Activated CD4-positive, CD25-positive, alpha-beta regulatory T cell (primary cell): Measurements from ENCODE around the gene HSD3B2.

Source experiments
- DNase-seq, 4 experiments: peaks; one replicate each; lab custom pipeline; 2025; lab: John Stamatoyannopoulos, UW

Gene HSD3B2

DNA sequence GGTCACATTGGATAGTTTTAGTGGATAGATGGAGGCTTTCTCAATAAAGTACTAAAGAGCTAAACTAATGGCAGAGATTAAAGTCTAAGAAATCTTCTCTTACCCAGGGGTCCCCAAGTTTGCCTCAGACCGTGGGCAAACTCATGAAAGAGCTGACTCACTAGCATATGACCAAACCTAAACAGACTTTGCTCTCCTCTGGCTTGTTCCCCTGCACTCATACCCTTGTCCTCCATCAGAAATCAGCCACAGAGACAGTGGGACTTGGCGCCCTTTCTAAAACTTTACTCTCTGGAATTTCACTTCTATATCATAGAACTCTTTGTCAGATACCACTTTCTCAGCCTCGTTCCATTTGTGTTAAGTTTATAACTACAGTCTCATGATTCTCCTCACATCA lies 17.0 kb upstream of the HSD3B2 start:
- no peak for DNase-seq

GRCh38 chr1:119404736-119405135 lies 10.2 kb upstream of the HSD3B2 start:
- DNase-seq: no peak

- no peak for DNase-seq
These were observed 5.2 kb upstream of the HSD3B2 start for GRCh38 chr1:119409731-119410130.

GRCh38 chr1:119410961-119411360 lies 4.0 kb upstream of the HSD3B2 start:
- no peak for DNase-seq

- no peak for DNase-seq
These were observed 1.2 kb downstream of the HSD3B2 start for GRCh38 chr1:119416006-119416640.

DNA sequence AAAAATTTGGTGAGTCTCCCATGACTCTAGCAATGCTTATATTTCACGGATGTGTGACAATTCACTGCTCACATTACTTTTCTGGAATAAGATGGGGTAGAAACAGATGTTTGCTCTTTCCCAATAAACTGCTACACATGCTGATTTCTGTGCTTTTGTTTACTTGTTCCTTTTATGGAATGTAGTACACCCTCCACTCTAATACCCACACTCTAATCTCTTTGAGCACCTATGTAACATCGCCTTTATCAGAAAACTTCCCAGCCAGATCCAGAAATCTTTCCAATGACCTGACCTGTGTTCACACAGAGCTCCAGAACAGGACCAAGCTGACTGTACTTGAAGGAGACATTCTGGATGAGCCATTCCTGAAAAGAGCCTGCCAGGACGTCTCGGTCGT lies 4.2 kb downstream of the HSD3B2 start:
- no peak for DNase-seq

GRCh38 chr1:119420638-119421037 lies 5.7 kb downstream of the HSD3B2 start:
- no peak for DNase-seq

DNA sequence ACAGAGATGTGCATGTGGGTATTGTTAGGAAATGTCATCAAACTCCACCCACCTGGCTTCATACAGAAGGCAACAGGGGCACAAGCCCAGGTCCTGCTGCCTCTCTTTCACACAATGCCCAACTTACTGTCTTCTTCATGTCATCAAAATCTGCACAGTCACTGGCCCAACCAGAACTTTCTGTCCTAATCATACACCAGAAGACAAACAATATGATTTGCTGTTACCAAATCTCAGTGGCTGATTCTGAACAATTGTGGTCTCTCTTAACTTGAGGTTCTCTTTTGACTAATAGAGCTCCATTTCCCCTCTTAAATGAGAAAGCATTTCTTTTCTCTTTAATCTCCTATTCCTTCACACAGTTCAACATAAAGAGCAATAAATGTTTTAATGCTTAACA lies 7.7 kb downstream of the HSD3B2 start:
- DNase-seq: no peak

DNA sequence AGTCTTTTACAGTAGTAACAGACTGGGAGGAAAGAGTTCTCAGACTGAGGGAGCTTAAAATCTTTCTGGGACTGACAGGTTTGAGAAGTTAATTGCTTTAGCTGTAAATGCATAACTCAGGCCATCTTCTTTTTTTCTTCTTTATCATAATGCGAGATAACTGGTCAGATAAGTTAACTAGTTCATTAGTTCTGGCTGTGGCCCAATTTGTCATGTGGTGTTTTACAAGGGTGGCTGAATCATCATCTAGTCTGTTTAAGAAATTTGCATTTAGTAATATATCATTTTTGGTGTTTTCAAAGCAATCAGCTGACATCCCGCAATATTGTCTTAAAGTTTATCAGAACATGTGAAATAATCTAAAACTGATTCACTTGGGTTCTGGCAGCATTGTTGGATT lies 14.0 kb downstream of the HSD3B2 start:
- no peak for DNase-seq

DNA sequence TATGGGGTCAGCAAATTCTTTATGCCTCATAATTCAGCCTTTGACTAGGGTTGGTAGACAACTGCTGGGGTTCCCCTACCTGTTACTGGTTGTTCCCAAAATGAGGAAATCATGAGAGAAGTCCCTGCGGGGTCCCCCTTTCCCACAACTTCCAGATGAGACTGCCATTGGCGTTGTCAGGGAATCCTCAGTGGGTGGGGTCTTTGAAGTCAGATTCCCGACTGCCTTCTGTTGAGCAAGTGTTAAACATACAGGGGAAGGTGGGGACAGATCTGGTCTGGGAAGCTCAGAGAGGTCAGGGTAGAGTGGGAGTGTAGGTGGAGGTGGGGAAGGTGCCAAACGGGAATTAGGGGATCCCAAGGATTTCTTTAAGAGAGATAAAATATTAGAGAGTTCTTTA lies 14.7 kb downstream of the HSD3B2 start:
- no peak for DNase-seq

DNA sequence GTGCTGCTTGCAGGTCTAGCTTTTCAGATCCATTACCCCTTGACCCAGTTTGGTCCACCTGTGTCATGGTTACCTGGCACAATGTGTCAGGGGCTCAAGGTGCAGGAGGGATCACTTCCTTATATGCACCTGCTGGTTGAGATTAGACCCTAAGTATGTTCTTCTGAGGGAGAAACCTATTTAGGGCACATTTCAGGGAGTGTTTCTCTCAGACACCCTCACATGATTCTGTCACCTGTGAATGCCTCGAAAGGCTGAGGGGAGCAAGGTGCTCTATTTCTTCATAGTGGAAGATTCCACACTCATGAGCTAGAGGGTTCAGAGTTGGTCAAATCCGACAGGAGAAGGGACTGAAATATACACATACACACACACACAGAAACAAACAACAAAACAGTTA lies 15.5 kb downstream of the HSD3B2 start:
- no peak for DNase-seq

GRCh38 chr1:119431836-119432235 lies 16.9 kb downstream of the HSD3B2 start:
- DNase-seq: no peak

- DNase-seq: no peak
These were observed 20.1 kb downstream of the HSD3B2 start for GRCh38 chr1:119435052-119435451.

DNA sequence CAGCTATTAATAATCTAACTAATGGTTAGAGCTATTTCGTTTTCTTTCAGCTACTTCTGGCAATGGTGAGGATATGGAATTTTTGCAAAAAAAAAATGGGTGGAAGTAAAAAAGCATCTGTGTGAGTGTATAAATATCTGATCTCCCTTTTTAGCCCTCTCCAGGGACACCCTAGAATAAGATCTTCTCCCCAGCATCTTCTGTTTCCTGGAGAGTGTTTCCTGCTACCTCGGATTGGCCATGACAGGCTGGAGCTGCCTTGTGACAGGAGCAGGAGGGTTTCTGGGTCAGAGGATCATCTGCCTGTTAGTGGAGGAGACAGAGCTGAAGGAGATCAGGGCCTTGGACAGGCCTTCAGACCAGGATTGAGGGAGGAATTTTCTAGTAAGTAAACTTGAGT lies 23.8 kb downstream of the HSD3B2 start:
- no peak for DNase-seq

GRCh38 chr1:119440721-119441307 lies 25.9 kb downstream of the HSD3B2 start:
- DNase-seq: no peak

DNA sequence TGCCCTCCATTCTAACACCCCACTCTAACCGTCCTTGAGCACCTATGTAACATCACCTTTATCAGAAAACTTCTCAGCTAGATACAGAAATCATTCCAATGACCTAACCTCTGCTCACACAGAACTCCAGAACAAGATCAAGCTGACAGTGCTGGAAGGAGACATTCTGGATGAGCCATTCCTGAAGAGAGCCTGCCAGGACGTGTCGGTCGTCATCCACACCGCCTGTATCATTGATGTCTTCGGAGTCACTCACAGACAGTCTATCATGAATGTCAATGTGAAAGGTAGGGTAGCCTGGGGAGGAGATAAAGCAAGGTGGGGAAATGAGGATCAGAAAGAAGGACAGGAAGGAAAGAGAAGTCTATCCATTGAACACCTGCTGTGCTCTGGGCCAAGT lies 27.8 kb downstream of the HSD3B2 start:
- no peak for DNase-seq

DNA sequence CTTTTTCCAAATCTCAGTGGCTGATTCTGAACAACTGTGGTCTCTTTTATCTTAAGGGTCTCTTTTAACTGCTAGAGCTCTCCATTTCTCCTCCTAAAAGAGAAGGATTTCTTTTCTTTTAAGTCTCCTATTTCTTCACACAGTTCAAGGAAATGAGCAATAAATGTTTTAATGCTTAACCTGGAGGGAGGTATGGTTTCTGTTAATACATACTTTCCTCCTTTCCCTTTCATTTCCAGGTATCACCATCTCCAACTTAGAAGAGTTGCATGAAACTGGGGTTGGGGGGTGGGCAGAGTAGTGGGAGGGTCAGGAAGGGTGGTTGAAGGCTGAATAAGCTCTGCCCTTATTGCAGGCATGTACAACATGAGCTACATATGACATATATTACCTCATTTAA lies 31.4 kb downstream of the HSD3B2 start:
- DNase-seq: no peak

DNA sequence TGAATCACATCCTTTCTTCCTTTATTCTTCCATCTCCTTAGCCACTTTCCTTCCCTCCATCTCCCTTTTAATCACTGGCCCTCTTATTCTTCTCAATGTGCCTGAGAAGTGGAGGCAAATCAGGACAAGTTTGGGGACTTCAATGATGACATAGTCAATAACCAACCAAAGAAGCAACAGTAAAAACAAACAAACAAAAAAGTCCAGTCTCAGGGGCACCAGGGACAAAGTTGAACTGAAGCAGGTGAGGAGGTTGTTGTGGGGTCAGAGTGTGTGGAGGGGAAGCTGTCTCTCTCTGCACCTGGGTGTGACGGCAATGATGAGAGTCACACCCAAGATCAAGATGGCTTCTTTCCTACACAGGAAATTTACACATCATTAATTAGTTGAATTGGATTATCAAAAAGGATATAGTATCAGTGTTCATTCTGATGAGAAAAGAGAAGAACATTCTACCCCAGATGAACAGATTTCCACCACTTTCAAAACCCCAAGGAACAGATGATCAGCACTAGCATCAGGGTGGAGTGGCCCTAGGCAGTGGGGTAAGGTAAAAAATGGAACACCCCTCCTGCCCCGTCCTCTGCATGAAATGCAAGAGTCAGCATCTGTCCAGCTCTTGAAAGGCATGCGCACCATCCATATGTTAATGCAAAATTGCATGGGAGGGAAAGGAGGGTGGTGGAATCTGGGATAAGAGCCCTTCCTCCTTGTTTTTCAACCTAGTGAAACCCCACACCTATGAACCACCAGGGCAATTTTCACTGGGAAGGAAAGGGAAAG lies 32.6 kb downstream of the HSD3B2 start:
- DNase-seq: no peak

DNA sequence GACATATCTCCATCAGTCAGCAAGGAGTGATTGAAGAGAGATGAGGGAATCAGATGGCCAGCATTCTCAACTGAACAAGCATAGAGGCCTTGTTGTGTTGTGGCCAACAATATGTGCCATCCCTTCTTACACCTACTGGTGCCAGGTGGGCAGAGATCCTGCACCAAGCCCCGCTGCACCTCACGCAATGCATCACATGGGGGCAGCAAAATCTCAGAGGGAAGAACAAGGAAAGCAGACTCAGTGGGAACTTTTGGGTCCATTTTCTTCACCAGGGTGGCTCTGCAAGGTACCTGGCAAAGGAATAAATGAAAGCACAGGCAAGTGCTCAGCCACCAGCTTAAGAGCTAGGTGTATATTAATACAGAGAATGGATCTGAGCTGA lies 33.2 kb downstream of the HSD3B2 start:
- no peak for DNase-seq

- no peak for DNase-seq
These were observed 35.0 kb downstream of the HSD3B2 start for GRCh38 chr1:119449971-119450370.

DNA sequence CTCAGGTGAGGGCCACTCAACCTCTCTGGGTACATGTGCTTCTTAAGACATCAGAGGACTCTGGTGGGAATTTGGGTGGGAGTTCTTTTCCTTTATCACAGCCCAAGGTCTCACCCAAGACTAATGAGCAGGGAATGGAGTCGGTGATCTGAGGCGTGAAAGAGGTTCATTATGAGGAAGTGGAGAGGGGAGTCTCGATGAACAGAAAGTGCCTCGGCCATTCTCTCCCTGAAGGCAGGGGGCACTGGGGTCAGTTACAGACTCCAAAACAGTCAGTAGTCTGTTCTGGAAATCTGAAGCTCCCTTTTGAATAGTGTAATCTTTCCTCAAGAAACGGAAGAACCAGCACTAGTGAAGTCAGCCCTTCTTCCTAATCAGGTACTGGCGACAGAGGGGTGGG lies 36.2 kb downstream of the HSD3B2 start:
- no peak for DNase-seq

GRCh38 chr1:119452091-119452490 lies 37.1 kb downstream of the HSD3B2 start:
- no peak for DNase-seq

DNA sequence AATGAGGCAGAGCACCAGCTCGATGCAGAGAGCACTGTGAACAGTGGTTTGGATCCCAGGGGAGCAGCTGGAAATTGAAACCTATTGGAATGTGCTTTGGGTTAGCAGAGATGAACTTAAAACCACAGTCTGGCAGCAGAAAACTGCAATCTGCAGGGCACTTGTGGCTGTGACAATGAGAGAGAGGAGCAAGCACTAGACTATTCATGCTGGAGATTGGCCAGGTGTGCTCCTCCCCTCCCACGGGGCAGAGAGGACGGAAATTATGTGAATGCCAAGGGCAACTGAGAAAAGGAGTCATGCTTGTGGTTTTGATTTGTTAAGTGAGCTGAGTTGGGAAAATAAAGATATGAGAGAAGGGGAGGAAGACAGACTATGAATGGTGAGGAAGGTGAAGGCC lies 38.1 kb downstream of the HSD3B2 start:
- no peak for DNase-seq

GRCh38 chr1:119462964-119463363 lies 48.0 kb downstream of the HSD3B2 start:
- DNase-seq: no peak
